ENCODE measurements around the gene HHAT. TPM values are rescaled to one million over a fixed set of nuclear protein-coding genes. Genes with fewer than 3 reads are reported as not detected.

HHAT gene
- total and polyA plus RNA-seq, 9 of the 15 experiments (the other 6 are each of a cell fraction or from before 2014, with no cell fraction given) = 0.07 to 0.16 (median 0.13) TPM; not detected in 1

GRCh38 chr1:210313046-210313595 lies 15.6 kb upstream of the HHAT start (continued):
- TF ChIP-seq ZKSCAN1 (IDR thresholded peaks at IDR 0.05; ENCODE audit: low read depth, low read length) (no peak), ELK1 (CRISPR knock-in tag; IDR thresholded peaks at IDR 0.05) (no peak), CEBPG (CRISPR knock-in tag; IDR thresholded peaks at IDR 0.05) (no peak), CEBPG (tag; conservative IDR thresholded peaks at IDR 0.05 in 1 of 2, IDR thresholded peaks at IDR 0.05 in 1 of 2) (no peak)

- no peak for TF ChIP-seq CBX5 (IDR thresholded peaks at IDR 0.05; ENCODE audit: borderline replicate concordance, low read depth)
- no peak for TF ChIP-seq JUNB (CRISPR knock-in tag; conservative IDR thresholded peaks at IDR 0.05)
- TF ChIP-seq ZSCAN29 (IDR thresholded peaks at IDR 0.05) = no peak
- no peak for TF ChIP-seq CTCF (IDR thresholded peaks at IDR 0.05 in 2 of 3, conservative IDR thresholded peaks at IDR 0.05 in 1 of 3; ENCODE audit: insufficient read depth in 2 of 3, low read depth in 1 of 3, low read length in 3 of 3)
- no peak for TF ChIP-seq TEAD4 (IDR thresholded peaks at IDR 0.05; ENCODE audit: low read length)
- no peak for TF ChIP-seq TEAD4 (CRISPR knock-in tag; IDR thresholded peaks at IDR 0.05; ENCODE audit: borderline replicate concordance)
- TF ChIP-seq THAP7 (CRISPR knock-in tag; IDR thresholded peaks at IDR 0.05) = no peak
- no peak for TF ChIP-seq HMG20B (CRISPR knock-in tag; IDR thresholded peaks at IDR 0.05)
- DNase-seq (ENCODE audit: extremely low read depth in 1 of 4, low spot score in 3 of 4) = no peak
- peaks cover 3% of the 10 kb centered on the region for H3K9me1 ChIP-seq (ENCODE audit: control insufficient read depth, insufficient read depth, low read length)
- no peak for FAIRE-seq
- H3K36me3 ChIP-seq (ENCODE audit: control insufficient read depth, insufficient read depth, low read length) = no peaks in the 10 kb centered on the region
- no peak overlapping the region for H3K4me2 ChIP-seq (ENCODE audit: insufficient read depth, low read length)
- no TSS peak for BruUV-seq (replicated peaks)
- H3K79me2 ChIP-seq (ENCODE audit: control insufficient read depth, insufficient read depth, low read length) = no peaks in the 10 kb centered on the region
- ChIA-PET POLR2A (no interaction called here), CTCF (ENCODE audit: low intra/inter-chr PET ratio) (no interaction called here)
- H3K27me3 ChIP-seq (ENCODE audit: control insufficient read depth in 2 of 2, insufficient read depth in 2 of 2, low read length in 2 of 2) = no peaks in the 10 kb centered on the region; a peak in 2 of 5 replicates
- 8% methylated on average over 1 of the region's 1 CpG for WGBS (ENCODE audit: insufficient coverage, low coverage, missing lambda C conversion rate)
- H3K4me3 ChIP-seq = no peak overlapping the region
- H3K27ac ChIP-seq (ENCODE audit: extremely low read depth, low read depth, low read length) = no peak overlapping the region
- no peak overlapping the region for H3K9ac ChIP-seq (ENCODE audit: insufficient read depth in 1 of 2, low read depth in 2 of 2, low read length in 2 of 2)
- intact Hi-C loops (cut with micrococcal nuclease) (no loop called here), in situ Hi-C loops (cut with MboI) (loop anchor here (10.0 kb wide), 1 partner anchor 459 kb away; no protein-coding TSS in a partner anchor)
- no peaks in the 10 kb centered on the region for H4K20me1 ChIP-seq (replicated peaks; ENCODE audit: control insufficient read depth, insufficient read depth, low read length)
- no peaks in the 10 kb centered on the region for H3K9me3 ChIP-seq (replicated peaks; ENCODE audit: control insufficient read depth, insufficient read depth, low read depth, low read length)
- ATAC-seq = no peak
- H3K4me1 ChIP-seq (replicated peaks in 1 of 2; ENCODE audit: control insufficient read depth in 2 of 2, insufficient read depth in 2 of 2, low read length in 2 of 2) = peaks cover 0 to 6% of the 10 kb centered on the region in 2 experiments; a peak in 2 of 5 replicates
- no peak overlapping the region for H2AFZ ChIP-seq (ENCODE audit: low read depth, low read length)
Measured at GRCh38 chr1:210313921-210314320, 14.8 kb upstream of the HHAT start.
